ENCODE data around the gene CYTH1. TPM values are rescaled to one million over a fixed set of nuclear protein-coding genes. Genes with fewer than 3 reads are reported as not detected.

CYTH1 gene, protein sequence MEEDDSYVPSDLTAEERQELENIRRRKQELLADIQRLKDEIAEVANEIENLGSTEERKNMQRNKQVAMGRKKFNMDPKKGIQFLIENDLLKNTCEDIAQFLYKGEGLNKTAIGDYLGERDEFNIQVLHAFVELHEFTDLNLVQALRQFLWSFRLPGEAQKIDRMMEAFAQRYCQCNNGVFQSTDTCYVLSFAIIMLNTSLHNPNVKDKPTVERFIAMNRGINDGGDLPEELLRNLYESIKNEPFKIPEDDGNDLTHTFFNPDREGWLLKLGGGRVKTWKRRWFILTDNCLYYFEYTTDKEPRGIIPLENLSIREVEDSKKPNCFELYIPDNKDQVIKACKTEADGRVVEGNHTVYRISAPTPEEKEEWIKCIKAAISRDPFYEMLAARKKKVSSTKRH
- 10 to 100 TPM; 22.6 to 26.7 (median 25.4) TPM for polyA plus RNA-seq (ENCODE audit: insufficient read length in 4 of 4)

DNA sequence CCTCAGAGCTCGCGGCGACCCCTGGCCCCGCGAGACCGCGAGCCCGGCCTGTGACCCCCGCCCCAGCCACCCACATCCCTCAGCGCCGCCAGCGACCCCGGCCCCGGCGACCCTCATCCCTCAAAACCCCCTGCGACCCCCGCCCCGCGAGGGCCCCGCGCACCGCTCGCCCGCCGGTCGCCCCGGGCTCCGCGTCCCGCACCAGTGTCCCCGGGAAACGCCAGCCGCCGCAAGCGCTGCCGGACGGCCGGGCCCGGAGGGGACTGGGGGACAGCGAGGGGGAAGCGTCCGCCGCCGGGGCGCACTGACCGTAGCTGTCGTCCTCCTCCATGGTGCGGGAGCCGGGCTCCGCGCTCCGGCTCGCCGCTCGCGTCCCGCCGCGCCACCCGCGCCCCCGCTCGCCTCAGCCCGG lies at the start of gene CYTH1:
Gene CYTH1, minus strand, starts transcription at position 381 of the 412 bp plus-strand sequence. Its CDS starts 50 bp downstream, at position 331.
- no peak for DNase-seq (ENCODE audit: low read depth in 4 of 4, low spot score in 3 of 4)

DNA sequence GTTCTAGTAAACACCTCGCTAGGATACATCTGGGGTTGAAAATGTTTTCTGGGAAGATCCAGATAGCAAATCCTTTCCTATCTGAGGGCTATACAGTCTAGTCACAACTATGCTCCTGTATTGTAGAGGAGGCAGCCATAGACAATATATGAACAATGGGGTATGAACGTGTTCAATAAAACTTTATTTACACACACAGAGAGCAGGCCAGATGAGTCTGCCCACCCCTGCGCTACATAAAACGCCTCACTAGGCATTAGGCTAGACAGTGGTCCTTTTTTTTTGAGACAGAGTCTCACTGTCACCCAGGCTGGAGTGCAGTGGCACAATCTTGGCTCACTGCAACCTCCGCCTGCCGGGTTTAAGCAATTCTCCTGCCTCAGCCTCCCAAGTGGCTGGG lies 47.4 kb upstream of the CYTH1 start:
- no peak for DNase-seq (ENCODE audit: low read depth in 4 of 4, low spot score in 3 of 4)

DNA sequence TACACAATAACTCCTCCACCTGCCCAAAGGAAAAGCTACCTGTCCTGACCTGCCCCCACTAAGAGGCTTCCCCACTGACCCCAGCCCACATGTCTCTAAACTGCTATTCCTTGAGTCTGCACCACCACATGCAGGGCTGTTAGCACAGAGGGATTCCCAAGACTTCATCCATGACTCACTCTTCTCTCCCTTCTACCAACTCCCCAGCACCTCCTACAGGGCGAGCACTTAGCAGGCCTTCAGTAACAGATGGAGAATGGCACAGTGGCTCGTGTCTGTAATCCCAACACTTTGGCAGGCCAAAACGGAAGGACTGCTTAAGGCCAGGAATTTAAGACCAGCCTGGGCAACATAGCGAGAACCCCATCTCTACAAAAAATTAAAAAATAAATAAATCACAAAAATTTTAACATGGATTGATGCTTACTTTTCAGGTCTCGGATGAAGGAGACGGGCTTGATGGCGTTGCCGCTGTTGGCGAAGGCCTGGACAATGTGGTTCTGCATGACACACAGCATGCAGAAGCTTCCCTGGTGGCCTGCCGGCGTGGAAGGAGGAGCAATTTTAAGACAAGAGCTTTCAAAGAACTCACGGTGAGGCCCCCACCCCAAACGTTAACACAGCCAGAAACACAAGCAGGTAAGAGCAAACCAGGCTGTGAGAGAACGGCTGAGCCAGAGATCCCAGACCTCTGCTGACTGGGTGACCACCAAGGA lies 46.6 kb upstream of the CYTH1 start:
- no peak for DNase-seq (ENCODE audit: low read depth in 4 of 4, low spot score in 3 of 4)

DNA sequence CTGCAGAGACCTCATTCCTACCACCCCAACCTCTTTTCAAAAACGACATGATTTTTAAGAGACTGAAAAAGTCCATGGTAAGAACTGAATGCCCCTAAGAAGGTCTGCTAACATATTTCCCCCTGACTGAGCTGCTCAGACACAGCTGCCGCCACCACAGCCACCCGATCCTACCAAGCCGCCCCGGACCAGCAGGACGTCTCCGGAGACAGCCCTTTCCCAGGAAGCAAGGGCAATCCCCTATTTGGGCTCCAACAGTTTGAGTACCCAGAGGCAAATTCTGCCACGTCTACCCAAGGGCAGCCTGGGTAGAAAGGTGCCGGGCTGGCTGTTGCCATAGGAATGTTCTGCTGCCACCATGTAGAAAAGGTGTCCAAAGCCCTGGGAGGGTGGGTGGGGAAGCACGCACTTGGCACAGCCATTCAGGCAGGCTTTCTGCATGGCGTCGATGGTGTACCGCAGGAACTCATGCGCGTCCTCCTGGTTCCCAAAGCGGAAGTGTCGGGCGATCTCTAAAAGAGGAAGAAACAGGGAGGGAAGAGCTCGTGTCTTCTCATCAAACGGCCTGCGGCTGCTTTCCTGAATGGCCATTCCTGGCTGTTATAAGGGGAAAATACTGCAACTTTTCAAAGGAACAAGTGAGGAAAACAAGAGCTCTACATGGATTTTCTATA lies 44.9 kb upstream of the CYTH1 start:
- DNase-seq (ENCODE audit: low read depth in 4 of 4, low spot score in 3 of 4) = no peak

DNA sequence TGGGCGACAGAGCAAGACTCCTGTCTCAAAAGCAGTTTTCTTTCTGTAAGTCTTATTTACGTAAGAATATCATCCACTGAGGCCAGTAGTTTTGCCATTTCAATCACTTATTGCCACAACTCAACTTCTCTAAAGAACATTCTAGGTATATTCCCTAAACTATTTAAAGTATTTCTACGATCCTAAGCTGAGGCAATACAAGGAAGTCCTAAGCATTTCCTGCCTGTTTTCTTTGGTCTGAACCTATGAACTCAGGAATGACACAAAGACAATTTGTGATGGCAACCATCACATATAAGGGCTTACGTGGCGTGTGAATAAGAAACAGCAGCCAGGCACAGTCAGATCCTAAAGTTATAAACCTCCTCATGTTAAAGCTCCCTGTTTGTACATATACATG lies 44.3 kb upstream of the CYTH1 start:
- DNase-seq (ENCODE audit: low read depth in 4 of 4, low spot score in 3 of 4) = no peak

DNA sequence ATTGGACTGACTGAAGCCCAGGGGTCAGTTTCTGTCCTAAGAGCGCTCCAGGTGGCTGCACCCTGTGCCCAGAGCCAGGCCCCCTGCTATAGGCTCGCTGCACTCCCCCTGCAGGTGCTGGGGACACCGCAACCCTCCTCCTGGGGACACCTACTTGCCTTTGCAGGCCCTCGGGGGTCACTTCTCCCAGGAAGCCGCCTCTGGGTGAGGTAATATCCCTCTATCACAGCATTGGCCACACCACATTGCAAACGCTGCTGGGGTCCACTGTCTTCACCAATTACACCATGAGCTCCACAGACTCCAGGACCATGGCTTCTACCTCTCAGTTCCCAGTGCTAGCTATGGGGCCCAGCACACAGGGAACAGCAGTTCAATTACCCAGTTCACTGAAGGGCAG lies 43.6 kb upstream of the CYTH1 start:
- no peak for DNase-seq (ENCODE audit: low read depth in 4 of 4, low spot score in 3 of 4)

DNA sequence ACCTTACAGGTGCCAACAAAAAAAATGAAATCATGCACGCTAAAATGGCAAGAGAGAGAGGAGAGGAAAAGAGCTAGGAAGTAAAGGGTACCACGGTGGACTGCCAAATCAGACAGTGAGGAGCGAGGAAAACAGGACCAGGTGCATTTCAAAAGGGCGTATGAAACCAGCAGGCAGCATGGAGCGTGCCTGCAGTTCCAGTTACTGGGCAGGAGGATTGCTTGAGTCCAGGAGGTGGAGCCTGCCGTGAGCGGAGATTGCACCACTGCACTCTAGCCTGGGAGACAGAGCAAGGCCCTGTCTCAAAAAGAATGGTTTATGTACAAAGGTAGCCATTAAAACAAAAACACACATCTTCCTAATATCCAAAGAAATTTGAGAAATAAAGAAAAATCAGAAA lies 42.2 kb upstream of the CYTH1 start:
- DNase-seq (ENCODE audit: low read depth in 4 of 4, low spot score in 3 of 4) = no peak

DNA sequence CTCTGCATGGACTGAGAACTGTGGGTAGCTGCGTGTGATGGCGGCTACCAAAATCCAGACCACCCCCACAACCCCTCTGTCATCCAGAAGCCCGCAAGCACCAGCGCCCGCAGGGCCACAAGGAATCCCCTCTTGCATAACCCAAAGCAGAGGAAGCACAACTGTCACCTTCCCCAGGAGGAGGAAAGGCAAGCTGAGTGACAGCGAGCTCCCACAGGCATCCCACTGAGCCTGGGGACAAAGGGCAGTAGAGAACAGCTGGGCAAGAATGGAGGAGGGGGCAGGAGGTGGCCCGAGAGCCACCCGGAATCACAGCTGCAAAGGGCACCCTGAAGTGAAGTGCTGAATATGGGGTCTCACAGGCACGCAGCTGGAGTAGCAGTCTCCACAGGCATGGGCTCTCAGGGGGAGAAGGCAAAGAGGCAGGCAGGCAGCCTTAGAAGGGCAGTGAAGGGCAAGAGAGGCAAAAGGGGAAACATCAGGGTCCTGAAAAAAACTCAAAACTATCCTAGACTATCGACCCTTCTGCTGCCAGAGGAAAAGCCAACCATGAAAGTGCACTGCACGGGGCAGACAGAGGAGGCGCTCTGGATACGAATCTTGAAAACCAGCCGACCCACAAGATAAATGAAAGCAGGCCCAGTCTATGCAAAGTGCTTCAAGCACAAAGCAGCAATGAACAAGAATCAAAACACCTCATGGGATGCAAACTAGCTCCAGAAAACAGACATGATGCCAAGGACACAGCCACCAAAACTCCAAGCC lies 41.4 kb upstream of the CYTH1 start:
- no peak for DNase-seq (ENCODE audit: low read depth in 4 of 4, low spot score in 3 of 4)

DNA sequence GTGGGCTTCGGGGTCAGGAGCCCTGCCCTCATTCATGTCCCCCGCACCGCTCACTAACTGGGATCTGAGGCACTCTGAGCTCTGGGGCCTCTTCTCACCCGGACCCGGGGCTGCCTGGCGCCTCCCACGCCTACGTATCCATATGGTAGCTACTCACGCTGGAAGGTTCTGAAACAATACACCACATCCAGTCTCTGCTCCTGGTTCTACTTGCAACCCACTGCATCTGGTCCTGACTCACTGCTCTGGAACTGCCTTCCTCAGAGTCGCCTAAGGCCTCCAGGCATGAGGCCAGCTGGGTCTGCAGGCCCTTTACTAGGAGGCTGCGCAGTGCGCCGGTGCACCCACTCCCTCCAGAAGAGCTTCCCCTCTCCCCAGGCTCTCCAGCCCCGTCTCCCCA lies 40.5 kb upstream of the CYTH1 start:
- DNase-seq (ENCODE audit: low read depth in 4 of 4, low spot score in 3 of 4) = no peak

DNA sequence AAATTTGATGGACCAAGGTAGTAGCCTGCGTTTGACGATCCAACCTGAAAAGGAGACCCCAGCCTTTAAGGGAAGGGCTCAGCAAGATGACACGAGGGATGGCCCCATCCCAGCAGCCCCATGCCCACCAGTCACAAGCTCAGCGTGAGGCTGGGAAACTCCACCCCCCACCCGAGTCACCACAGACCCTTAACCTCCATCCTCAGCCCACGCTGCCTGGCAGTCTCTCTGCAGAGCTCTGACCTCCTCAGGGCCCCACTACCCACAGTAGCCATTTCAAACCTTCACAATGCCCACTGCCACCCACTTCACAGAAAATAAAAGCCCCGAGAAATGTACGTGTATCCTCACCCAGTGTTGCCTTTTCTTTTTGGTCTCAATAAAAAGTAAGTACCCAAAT lies 39.9 kb upstream of the CYTH1 start:
- no peak for DNase-seq (ENCODE audit: low read depth in 4 of 4, low spot score in 3 of 4)

DNA sequence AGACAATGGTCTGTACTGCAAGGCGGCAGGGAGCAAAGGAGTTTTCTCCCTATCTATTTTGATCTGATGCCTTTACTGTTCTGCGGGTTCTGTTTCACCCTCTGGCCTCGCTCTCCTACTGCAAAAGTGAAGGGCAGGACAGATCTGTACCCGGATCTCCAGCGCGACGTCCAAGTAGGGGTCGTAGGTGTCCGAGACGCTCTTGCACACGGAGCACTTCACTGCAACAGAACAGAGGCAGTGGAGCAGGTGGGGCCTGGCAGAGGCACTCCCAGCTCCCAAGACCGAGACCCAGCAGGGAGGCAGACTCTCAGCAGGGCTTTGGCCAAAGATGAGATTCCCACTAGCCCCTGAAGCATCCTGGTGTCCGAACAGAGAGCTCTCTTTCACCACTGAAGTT lies 38.8 kb upstream of the CYTH1 start:
- DNase-seq (ENCODE audit: low read depth in 4 of 4, low spot score in 3 of 4) = no peak

DNA sequence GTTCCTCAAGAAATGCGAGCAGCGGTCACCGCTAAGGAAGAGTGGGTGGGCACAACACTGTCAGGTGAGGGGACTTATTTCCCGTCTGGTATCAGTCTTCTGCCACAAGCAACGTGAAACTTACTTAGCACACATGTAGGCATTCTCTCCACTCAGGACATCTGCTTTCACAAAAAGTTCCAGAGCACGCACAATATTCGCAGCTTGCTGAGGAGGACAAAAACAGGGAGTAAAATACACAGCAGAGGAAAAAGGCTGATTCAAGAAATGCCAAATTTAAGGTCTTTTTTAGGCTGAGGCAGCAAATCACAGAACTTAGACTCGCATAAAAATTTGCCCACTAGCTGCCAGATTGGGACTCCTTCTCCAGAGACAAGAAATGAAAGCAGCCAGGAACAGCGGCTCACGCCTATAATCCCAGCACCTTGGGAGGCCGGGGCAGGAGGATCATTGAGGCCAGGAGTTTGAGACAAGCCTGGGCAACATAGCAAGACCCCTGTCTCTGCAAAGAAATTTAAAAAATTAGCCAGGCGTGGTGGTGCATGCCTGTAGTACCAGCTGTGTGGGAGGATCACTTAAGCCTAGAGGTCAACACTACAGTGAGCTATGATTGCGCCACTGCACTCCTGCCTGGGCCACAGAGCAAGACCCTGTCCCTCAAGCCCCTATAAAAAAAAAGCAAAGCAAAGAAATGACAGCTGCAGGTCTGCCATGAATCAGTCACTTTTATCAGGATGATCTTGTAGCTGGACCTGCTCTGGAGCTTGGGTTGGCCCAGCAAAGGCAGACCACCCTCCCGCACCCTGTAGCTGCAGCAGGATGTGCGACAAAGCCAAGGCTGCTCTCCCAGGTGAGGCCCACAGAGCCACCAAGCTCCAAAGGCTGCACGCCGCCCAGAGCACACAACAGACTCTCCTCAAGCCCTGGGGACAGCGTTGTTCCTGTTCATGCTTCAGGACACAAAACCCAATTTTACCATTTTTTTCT lies 38.0 kb upstream of the CYTH1 start:
- no peak for DNase-seq (ENCODE audit: low read depth in 4 of 4, low spot score in 3 of 4)

DNA sequence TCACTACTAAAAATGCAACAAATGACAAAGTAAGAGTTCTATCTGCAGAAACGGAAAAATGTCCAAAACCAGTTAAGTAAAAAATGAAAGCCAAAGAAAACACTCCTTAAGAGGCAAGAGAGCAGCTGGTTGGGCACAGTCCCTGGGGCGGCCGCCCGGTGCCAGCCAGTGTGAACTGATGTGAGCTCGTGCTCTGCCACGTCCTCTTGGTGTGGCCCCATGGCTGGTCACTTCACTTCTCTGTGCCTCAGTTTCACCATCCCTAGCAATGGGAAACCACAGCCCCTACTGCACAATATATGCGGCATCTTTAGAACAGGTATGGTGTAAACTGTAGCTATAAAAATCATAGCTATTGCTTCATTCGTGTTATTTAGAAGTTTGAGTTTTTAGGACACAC lies 37.3 kb upstream of the CYTH1 start:
- DNase-seq (ENCODE audit: low read depth in 4 of 4, low spot score in 3 of 4) = no peak

DNA sequence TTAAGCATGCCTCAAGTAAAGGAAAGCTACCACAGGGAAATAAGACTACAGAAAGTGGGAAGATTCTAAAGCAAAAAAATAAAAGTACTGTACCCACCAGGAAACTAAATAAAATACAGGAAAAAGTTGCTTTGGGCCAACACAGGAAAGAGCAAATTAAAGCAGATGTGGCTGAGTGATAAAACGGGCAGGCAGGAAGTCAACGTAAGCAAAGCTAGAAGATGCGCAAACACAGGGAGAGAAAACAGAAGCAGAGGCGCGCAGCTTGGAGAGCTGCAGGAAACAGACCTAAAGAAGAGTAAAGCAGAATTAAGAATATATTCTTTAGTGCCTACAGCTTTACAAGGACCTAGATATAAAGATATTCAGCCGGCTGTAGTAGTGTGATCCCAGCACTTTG lies 36.9 kb upstream of the CYTH1 start:
- DNase-seq (ENCODE audit: low read depth in 4 of 4, low spot score in 3 of 4) = no peak

DNA sequence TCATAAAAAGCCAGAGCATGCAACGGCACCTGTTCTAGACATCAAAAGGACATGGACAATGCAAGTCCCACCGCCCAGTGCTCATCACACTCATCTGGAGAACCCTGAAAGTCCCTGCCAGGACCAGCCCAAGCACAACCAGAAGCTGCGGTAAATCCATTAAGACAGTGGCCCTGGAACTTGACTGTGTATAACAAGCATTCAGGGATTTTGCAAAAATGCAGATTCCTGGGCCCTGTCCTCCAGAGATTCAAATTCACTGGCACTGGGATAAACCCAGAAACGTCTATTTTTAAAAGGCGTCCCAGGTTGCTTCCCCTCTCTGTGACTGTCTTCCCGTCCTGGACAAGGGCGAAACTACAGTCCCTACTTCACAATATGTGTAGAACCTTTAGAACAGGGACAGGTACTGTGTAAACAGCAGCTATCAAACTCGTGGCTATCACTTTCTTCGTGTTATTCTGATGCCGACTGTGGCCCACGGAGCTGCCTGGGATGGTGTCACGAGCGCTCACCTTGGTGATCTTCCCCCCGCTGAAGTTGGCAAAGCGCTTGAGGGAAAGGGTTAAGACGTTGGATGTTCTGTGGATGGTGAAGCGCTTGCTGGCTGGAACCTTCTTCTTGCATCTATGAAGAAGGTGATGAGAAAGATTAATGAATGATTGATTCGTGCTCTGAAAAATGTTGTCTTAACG lies 36.2 kb upstream of the CYTH1 start:
- DNase-seq (ENCODE audit: low read depth in 4 of 4, low spot score in 3 of 4) = no peak

DNA sequence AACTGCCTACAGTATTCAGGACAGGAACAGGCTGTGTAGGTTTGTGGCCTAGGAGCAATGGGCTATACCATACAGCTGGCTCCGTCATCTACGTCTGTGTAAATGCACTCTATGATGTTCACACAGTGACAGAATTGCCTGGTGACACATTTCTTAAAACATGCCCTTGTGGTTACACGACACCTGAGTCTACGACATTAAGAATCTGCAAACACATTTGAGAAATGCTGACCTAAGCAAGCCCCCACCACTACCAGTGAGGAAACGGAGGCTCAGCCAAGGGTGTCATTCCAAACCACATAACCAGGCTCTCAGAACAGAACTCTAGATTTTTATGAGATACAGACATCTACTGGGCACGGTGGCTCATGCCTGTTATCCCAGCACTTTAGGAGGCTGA lies 35.0 kb upstream of the CYTH1 start:
- DNase-seq (ENCODE audit: low read depth in 4 of 4, low spot score in 3 of 4) = no peak

DNA sequence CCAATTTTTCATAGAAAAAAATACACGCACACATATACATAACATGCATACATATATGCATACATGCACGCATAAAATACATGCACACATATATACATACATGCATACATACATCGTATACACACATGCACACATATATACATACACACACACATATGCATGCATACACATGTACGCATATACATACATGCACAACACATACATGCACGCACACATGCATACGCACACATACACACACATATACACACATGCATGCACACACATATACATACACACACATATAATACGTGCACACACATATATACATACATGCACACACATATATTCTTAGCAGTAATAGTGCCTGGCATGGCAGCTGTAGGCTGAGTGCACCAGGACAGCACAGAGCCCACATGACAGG lies 33.6 kb upstream of the CYTH1 start:
- no peak for DNase-seq (ENCODE audit: low read depth in 4 of 4, low spot score in 3 of 4)

DNA sequence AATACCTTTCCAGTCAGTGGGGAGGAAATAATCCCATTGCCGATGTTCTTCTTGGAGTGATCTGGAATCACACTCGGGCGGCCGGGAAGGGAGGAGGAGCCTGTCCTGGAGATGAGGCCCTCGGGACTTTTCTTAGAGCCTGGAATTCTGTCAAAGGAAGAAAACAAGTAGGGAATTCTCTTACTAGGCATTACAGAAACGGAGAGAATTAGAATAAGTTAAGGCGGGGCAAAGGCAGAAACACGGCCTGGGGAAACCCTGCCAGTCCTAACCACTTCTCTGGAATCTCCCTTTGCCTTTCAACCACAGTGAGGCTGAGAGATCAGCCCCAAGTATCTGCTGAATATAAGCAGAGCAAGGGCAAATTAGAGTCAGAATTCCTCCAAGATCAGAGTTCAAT lies 30.8 kb upstream of the CYTH1 start:
- DNase-seq (ENCODE audit: low read depth in 4 of 4, low spot score in 3 of 4) = no peak

DNA sequence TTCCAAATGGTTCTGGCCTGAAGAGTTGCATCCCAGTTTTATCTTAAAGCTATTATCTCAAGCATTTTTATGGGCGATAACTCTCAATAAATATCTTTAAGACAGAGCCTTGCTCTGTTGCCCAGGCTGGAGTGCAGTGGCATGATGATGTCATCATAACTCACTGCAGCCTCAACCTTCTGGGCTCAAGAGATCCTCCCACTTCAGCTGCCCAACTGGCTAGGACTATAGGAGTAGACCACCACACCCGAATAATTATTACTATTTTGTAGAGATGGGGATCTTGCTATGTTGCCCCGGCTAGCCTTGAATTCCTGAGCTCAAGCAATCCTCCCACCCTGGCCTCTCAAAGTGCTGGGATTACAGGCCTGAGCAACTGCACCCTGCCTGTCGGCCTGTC lies 26.1 kb upstream of the CYTH1 start:
- no peak for DNase-seq (ENCODE audit: low read depth in 4 of 4, low spot score in 3 of 4)

Measured in right renal pelvis (tissue), 4 donors.